ENCODE measurements around the gene SPATA6. TPM values are rescaled to one million over a fixed set of nuclear protein-coding genes. Genes with fewer than 3 reads are reported as not detected.
"Not testable (repeated sequence)": the region's sequence is repeated elsewhere in the genome, so short reads cannot be mapped to it uniquely, and the experiment has no call there.

Gene SPATA6
- total RNA-seq, 1 experiment from 2014 or later = 28.3 TPM

DNA sequence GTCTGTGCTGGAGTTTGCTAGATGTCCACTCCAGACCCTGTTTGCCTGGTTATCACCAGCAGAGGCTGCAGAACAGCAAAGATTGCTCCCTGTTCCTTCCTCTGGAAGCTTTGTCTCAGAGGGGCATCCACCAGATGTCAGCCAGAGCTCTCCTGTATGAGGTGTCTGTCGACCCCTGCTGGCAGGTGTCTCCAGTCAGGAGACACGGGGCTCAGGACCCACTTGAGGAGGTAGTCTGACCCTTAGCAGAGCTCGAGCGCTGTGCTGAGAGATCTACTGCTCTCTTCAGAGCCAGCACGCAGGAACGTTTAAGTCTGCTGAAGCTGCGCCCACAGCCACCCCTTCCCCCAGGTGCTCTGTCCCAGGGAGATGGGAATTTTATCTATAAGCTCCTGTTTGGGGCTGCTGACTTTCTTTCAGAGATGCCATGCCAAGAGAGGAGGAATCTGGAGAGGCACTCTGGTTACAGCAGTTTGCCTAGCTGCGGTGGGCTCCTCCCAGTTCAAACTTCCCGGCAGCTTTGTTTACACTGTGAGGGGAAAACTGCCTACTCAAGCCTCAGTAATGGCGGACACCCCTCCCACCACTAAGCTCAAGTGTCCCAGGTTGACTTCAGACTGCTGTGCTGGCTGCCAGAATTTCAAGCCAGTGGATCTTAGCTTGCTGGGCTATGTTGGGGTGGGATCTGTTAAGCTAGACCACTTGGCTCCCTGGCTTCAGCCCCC is 187.1 kb downstream of the SPATA6 start:
- not testable (repeated sequence) for H3K27me3 ChIP-seq (ENCODE audit: control insufficient read depth, insufficient read depth, low read length); DNase-seq

DNA sequence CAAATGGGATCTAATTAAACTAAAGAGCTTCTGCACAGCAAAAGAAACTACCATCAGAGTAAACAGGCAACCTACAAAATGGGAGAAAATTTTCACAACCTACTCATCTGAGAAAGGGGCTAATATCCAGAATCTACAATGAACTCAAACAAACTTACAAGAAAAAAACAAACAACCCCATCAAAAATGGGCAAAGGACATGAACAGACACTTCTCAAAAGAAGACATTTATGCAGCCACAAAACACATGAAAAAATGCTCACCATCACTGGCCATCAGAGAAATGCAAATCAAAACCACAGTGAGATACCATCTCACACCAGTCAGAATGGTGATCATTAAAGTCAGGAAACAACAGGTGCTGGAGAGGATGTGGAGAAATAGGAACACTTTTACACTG is 189.7 kb downstream of the SPATA6 start:
- not testable (repeated sequence) for H3K27me3 ChIP-seq (ENCODE audit: control insufficient read depth, insufficient read depth, low read length); H3K4me3 ChIP-seq (ENCODE audit: insufficient read depth, low read depth, low read length); H3K36me3 ChIP-seq (replicated peaks; ENCODE audit: control insufficient read depth, insufficient read depth, low read length); DNase-seq

More for the DNA sequence above, 187.1 kb downstream of the SPATA6 start:
- H3K4me3 ChIP-seq (ENCODE audit: insufficient read depth, low read depth, low read length); H3K36me3 ChIP-seq (replicated peaks; ENCODE audit: control insufficient read depth, insufficient read depth, low read length): not testable (repeated sequence)

DNA sequence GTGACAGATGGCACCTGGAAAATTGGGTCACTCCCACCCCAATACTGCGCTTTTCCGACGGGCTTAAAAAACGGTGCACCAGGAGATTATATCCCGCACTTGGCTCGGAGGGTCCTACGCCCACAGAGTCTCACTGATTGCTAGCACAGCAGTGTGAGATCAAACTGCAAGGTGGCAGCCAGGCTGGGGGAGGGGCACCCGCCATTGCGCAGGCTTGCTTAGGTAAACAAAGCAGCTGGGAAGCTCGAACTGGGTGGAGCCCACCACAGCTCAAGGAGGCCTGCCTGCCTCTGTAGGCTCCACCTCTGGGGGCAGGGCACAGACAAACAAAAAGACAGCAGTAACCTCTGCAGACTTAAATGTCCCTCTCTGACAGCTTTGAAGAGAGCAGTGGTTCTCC is 194.6 kb downstream of the SPATA6 start:
- H3K36me3 ChIP-seq (replicated peaks; ENCODE audit: control insufficient read depth, insufficient read depth, low read length); DNase-seq; H3K4me3 ChIP-seq (ENCODE audit: insufficient read depth, low read depth, low read length); H3K27me3 ChIP-seq (ENCODE audit: control insufficient read depth, insufficient read depth, low read length): not testable (repeated sequence)

DNA sequence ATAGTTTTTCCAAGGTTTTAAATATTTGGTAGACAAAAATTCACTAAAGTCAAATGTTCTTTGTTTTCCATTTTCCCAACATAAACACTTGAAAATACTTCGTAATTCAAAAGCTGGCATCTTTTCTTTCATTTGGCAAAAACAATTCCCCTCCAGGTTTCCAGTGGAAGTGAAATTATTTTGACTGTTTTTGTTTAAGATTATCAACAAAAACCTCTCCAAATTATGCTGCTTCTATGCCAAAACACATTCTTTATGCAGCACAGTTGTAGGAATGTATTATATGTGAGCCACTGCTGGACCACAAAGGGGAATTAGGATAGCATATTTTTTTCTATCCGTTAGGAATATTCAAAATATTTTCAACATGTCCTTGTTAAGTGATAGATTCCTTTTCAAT is 205.4 kb downstream of the SPATA6 start:
- Histone ChIP-seq H3K27me3 (ENCODE audit: control insufficient read depth, insufficient read depth, low read length) (no peaks in the 10 kb centered on the region), H3K36me3 (replicated peaks; ENCODE audit: control insufficient read depth, insufficient read depth, low read length) (no peaks in the 10 kb centered on the region), H3K4me3 (ENCODE audit: insufficient read depth, low read depth, low read length) (no peak overlapping the region)
- DNase-seq = no peak

DNA sequence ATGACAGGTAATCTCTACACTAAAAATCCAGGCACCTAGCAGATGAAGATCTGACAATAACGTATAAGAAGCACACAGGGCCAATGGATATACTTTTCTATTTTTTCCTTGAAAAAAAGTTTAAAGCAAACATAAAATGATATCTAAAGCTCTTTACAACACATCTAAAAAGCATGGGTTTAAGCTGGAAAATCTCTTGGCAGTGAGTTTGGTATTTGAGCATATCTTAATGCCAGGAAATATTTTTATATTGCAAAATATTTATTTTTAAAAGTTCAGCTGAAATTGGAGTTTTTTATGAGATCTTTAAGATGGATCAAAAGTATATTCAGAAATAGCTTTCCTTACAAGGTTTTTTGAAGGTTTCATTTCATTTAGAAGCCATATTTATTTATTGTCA is 209.0 kb downstream of the SPATA6 start:
- no peaks in the 10 kb centered on the region for H3K36me3 ChIP-seq (replicated peaks; ENCODE audit: control insufficient read depth, insufficient read depth, low read length)
- H3K4me3 ChIP-seq (ENCODE audit: insufficient read depth, low read depth, low read length) = no peak overlapping the region
- DNase-seq = no peak
- no peaks in the 10 kb centered on the region for H3K27me3 ChIP-seq (ENCODE audit: control insufficient read depth, insufficient read depth, low read length)

DNA sequence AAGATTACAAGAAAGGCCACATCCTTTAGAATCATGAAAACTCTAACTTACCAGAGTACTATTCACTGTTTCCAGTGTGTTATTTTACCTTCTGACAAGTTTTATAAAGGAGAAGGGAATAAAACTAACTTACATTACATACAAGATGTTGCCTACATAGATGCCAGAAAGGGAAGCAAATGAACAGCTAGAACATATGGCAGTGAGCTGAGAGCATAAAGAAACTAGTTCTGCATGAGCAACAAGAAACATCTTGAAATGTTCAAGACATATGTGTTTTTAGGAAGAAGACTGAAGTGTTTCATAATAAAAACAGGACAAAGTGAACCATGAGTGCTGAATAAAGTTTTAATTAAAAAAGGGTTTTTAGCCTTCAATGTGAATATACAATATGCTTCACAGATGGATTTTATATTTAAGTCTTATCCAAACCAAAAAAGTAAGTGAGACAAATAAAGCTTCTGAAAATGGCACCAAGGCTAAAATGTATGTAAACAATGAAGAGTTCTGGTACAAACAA is 210.1 kb downstream of the SPATA6 start:
- DNase-seq = no peak
- Histone ChIP-seq H3K36me3 (replicated peaks; ENCODE audit: control insufficient read depth, insufficient read depth, low read length) (no peaks in the 10 kb centered on the region), H3K4me3 (ENCODE audit: insufficient read depth, low read depth, low read length) (no peak overlapping the region), H3K27me3 (ENCODE audit: control insufficient read depth, insufficient read depth, low read length) (no peaks in the 10 kb centered on the region)

DNA sequence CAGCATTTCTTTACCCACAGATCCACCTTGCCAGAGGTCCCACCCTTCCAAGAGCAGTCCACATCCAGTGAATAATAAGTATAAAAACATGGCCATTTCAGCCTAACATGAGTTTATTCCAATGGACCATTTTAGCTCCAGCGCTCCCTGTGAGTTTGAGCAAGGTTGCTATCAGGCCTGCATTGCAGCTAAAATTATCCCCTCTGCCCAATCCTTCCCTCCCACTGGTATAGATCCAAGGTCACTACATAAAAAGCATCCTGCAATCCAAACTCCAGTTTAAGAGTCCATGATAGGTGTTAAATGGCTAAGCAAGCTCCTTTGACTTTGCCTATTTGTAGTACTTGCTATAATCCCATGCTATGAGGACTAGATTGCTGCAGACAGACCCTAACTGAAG is 213.9 kb downstream of the SPATA6 start:
- H3K36me3 ChIP-seq (replicated peaks; ENCODE audit: control insufficient read depth, insufficient read depth, low read length) = no peaks in the 10 kb centered on the region
- no peaks in the 10 kb centered on the region for H3K27me3 ChIP-seq (ENCODE audit: control insufficient read depth, insufficient read depth, low read length)
- DNase-seq = no peak
- no peak overlapping the region for H3K4me3 ChIP-seq (ENCODE audit: insufficient read depth, low read depth, low read length)

DNA sequence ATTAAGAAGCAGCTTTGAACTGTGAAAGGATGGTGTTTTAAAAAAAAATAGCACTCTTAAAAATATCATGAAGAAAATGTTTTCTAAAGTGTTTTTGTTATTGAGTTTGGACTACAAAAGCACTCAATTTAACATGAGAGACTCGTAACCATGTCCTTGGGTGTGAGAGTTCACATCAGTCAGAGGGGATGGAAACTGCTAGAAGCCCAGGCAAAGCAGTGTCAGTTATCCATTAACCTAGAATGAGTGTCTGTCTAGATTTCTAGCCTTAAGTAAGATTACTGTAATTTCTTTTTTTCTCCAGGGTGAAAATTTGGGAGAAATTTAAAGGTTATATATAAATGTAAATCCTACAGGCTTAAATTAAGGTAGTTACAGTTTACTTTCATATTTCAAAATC is 217.8 kb downstream of the SPATA6 start:
- H3K36me3 ChIP-seq (replicated peaks; ENCODE audit: control insufficient read depth, insufficient read depth, low read length) = no peaks in the 10 kb centered on the region

DNA sequence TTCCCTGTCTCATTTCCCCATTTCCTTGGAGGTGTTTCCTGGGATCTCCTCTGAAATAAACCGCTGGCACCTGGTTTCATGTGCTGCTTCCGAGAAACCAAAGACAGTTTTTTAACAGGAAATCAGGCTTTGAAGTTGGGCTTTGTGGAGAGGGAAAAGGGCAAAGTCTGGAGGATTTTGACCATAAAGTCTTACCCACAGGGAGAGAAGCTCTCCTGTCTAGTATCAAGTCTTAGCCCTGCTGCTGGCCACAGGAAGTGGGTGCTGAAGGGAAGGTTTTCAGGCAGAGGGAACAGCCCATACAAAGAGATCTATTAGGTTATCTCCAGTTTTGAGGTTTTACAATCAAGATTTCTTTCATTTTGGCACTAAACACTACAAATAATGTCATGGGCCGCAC is 220.2 kb downstream of the SPATA6 start:
- Histone ChIP-seq H3K27me3 (ENCODE audit: control insufficient read depth, insufficient read depth, low read length) (no peaks in the 10 kb centered on the region), H3K36me3 (replicated peaks; ENCODE audit: control insufficient read depth, insufficient read depth, low read length) (no peaks in the 10 kb centered on the region), H3K4me3 (ENCODE audit: insufficient read depth, low read depth, low read length) (no peak overlapping the region)
- no peak for DNase-seq

More for the DNA sequence above, 217.8 kb downstream of the SPATA6 start:
- Histone ChIP-seq H3K27me3 (ENCODE audit: control insufficient read depth, insufficient read depth, low read length) (no peaks in the 10 kb centered on the region), H3K4me3 (ENCODE audit: insufficient read depth, low read depth, low read length) (no peak overlapping the region)
- DNase-seq = no peak

DNA sequence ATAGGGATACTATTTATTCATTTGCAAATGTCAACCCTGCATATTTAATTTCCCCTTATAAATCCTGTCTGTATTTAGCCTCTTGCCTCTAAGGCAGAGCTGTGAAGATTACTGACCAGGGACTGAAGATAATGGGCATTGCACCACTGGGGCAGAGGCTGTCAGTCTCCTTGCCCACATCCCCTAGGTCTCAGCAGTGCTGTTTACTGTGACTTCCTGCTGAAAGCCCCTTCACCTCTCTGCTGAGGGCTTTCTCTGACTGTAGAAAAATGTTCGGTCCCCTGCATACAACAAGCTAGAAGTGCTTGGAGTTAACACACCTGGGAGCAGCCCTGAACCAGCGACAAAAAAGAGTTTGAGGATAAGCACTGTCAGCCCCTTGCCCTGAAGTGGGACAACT is 220.7 kb downstream of the SPATA6 start:
- no peaks in the 10 kb centered on the region for H3K27me3 ChIP-seq (ENCODE audit: control insufficient read depth, insufficient read depth, low read length)
- H3K4me3 ChIP-seq (ENCODE audit: insufficient read depth, low read depth, low read length) = no peak overlapping the region
- DNase-seq = no peak
- H3K36me3 ChIP-seq (replicated peaks; ENCODE audit: control insufficient read depth, insufficient read depth, low read length) = no peaks in the 10 kb centered on the region

DNA sequence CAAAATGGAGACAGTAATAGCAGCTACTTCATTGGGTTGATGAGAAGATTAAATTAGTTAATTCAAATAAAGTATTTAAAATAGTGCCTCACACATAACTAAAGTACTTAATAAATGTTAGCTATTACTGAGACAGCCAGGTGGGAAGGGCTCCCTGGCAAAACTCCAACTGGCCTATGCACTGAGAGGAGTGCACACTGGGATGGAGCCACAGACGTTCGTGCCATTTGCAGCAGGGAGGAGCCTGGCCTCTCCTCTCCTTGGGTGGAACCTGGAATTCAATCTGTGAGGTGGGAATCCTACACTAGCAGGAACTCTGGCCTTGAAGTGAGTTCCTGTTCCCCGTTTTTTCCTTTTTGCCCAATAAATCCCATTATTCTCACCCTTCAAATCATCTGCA is 221.4 kb downstream of the SPATA6 start:
- Histone ChIP-seq H3K27me3 (ENCODE audit: control insufficient read depth, insufficient read depth, low read length) (no peaks in the 10 kb centered on the region), H3K4me3 (ENCODE audit: insufficient read depth, low read depth, low read length) (no peak overlapping the region), H3K36me3 (replicated peaks; ENCODE audit: control insufficient read depth, insufficient read depth, low read length) (no peaks in the 10 kb centered on the region)
- no peak for DNase-seq

DNA sequence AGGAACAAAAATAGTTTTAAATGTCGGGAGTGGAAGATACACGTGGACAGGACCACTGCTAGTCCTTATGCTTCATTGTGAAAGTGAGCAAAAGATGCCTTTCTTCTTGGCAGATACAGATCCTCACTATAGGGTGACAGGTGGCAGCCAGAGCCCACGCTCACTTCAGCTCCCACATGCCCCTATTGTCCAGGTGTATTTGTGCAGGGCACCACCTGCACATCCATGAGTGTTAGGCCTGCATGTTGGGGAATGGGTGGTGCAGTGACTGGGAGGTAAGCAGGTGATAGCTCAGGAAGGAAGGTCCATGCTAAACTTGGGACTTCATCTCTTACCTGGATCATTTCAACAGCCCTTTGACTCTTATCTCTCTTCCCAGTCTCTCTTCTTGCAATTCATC is 222.1 kb downstream of the SPATA6 start:
- Histone ChIP-seq H3K4me3 (ENCODE audit: insufficient read depth, low read depth, low read length) (no peak overlapping the region), H3K36me3 (replicated peaks; ENCODE audit: control insufficient read depth, insufficient read depth, low read length) (no peaks in the 10 kb centered on the region), H3K27me3 (ENCODE audit: control insufficient read depth, insufficient read depth, low read length) (no peaks in the 10 kb centered on the region)
- no peak for DNase-seq

DNA sequence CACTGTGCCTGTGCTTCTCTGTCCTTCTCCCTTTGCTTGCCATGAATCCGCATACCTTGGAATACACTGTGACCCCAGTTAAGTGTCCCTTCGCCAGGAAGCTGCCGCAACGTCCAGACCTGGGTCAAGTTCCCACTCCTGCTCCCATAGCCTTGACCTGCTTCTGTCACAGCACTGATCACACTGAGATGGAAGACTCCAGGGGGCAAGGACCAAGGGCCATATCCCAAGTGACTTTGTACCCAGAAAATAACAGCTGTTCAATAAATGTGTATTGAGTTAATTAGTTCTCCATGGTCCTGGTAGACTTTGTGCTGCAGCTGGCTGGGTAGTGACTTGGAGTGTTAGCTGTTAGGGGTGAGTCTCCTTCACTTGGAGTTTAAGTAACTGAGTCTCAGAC is 223.6 kb downstream of the SPATA6 start:
- DNase-seq = no peak
- H3K4me3 ChIP-seq (ENCODE audit: insufficient read depth, low read depth, low read length) = no peak overlapping the region
- no peaks in the 10 kb centered on the region for H3K36me3 ChIP-seq (replicated peaks; ENCODE audit: control insufficient read depth, insufficient read depth, low read length)

DNA sequence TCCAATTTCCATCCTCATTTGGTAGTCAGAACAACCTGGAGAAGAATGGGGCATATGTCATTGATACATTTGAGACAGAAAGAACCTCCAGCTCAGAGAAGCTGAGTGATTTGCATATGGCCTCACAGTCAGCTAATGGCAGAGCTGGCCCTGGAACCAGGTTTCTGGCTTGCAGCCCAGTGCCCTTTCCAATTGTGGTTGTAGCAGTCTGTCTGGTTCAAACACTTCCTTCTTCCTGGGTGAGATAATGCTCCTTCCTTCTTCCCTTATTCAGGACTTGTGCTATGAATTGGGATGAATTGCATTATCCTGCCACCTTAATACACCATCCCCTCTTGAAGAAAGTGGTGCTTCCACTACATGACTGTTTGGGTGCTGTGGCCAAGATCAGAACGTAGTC is 225.3 kb downstream of the SPATA6 start:
- no peak for DNase-seq
- H3K27me3 ChIP-seq (ENCODE audit: control insufficient read depth, insufficient read depth, low read length) = no peaks in the 10 kb centered on the region
- no peaks in the 10 kb centered on the region for H3K36me3 ChIP-seq (replicated peaks; ENCODE audit: control insufficient read depth, insufficient read depth, low read length)
- no peak overlapping the region for H3K4me3 ChIP-seq (ENCODE audit: insufficient read depth, low read depth, low read length)

More for the DNA sequence above, 223.6 kb downstream of the SPATA6 start:
- no peaks in the 10 kb centered on the region for H3K27me3 ChIP-seq (ENCODE audit: control insufficient read depth, insufficient read depth, low read length)

Data from H7 (cell line).